Activated gamma-delta T cell (primary cell): Measurements from ENCODE around the gene SREBF1.

Experiments used
- DNase-seq: peaks from one replicate; lab custom pipeline; 2025; lab: John Stamatoyannopoulos, UW

SREBF1 gene

GRCh38 chr17:17859909-17860765 lies 23.4 kb upstream of the SREBF1 start:
- DNase-seq = no peak

GRCh38 chr17:17857496-17857895 lies 20.7 kb upstream of the SREBF1 start:
- DNase-seq = no peak

- no peak for DNase-seq
These were observed 19.6 kb upstream of the SREBF1 start for GRCh38 chr17:17856386-17856785.

- no peak for DNase-seq
These were observed 19.2 kb upstream of the SREBF1 start for GRCh38 chr17:17855976-17856375.

- no peak for DNase-seq
These were observed 17.1 kb upstream of the SREBF1 start for GRCh38 chr17:17853811-17854447.

GRCh38 chr17:17852930-17853329 lies 16.1 kb upstream of the SREBF1 start:
- DNase-seq = no peak

- no peak for DNase-seq
These were observed 14.6 kb upstream of the SREBF1 start for GRCh38 chr17:17851103-17852002.

GRCh38 chr17:17849845-17850373 lies 13.1 kb upstream of the SREBF1 start:
- no peak for DNase-seq

- peak; percentile 42 for DNase-seq
These were observed 12.5 kb upstream of the SREBF1 start for GRCh38 chr17:17849147-17849820.

- DNase-seq = no peak
These were observed 11.7 kb upstream of the SREBF1 start for GRCh38 chr17:17848311-17849082.

- no peak for DNase-seq
These were observed 10.9 kb upstream of the SREBF1 start for GRCh38 chr17:17847726-17848125.

- no peak for DNase-seq
These were observed 10.4 kb upstream of the SREBF1 start for GRCh38 chr17:17847118-17847689.

- no peak for DNase-seq
These were observed 9.9 kb upstream of the SREBF1 start for GRCh38 chr17:17846645-17847044.

- DNase-seq = no peak
These were observed 9.2 kb upstream of the SREBF1 start for GRCh38 chr17:17846003-17846402.

- DNase-seq = no peak
These were observed 8.4 kb upstream of the SREBF1 start for GRCh38 chr17:17845046-17845775.

- no peak for DNase-seq
These were observed 7.7 kb upstream of the SREBF1 start for GRCh38 chr17:17844500-17844899.

- DNase-seq = no peak
These were observed 7.3 kb upstream of the SREBF1 start for GRCh38 chr17:17844079-17844478.

- DNase-seq = no peak
These were observed 6.3 kb upstream of the SREBF1 start for GRCh38 chr17:17843096-17843495.

GRCh38 chr17:17842111-17842876 lies 5.5 kb upstream of the SREBF1 start:
- DNase-seq = no peak
